Retinal pigment epithelial cell (primary cell): Measurements from ENCODE around the gene PLEKHA4.

Experiments used
- DNase-seq: peaks from one replicate; pipeline ENCODE4 v3.0.0-alpha.2; 2010; ENCODE audit warnings: low read depth
- H3K4me3 ChIP-seq: 2 replicates; pipeline ENCODE4 v1.5.1; 2011; ENCODE audit warnings: mild to moderate bottlenecking, low read length, control low read depth, moderate library complexity
- TF ChIP-seq, protein P1 (sequence below): conservative IDR thresholded peaks from 2 replicates; pipeline ENCODE4 v1.5.1; 2011; ENCODE audit warnings: low read depth, low read length, control low read depth, inconsistent platforms

PLEKHA4 gene

DNA sequence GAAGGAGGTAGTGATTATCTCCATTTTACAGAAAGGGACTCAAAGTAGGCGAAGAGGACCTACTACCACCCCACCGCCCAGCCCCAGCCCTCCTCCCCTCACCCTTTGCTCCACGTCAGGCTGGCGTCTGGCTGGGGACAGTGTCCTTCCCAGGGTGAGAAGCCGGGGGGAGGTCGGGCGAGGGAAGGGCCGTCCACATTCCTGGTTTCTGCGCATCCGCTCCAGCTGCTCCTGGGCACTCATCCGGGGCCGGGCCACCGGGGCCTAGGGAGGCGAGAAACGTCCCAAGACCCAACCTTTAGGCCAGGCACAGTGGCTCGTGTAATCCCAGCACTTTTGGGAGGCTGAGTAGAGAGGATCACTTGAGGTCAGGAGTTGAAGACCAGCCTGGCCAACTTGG, 27.4 kb downstream of the PLEKHA4 start:
- no peak overlapping the region for H3K4me3 ChIP-seq
- DNase-seq, result no peak
- TF ChIP-seq, protein P1, sequence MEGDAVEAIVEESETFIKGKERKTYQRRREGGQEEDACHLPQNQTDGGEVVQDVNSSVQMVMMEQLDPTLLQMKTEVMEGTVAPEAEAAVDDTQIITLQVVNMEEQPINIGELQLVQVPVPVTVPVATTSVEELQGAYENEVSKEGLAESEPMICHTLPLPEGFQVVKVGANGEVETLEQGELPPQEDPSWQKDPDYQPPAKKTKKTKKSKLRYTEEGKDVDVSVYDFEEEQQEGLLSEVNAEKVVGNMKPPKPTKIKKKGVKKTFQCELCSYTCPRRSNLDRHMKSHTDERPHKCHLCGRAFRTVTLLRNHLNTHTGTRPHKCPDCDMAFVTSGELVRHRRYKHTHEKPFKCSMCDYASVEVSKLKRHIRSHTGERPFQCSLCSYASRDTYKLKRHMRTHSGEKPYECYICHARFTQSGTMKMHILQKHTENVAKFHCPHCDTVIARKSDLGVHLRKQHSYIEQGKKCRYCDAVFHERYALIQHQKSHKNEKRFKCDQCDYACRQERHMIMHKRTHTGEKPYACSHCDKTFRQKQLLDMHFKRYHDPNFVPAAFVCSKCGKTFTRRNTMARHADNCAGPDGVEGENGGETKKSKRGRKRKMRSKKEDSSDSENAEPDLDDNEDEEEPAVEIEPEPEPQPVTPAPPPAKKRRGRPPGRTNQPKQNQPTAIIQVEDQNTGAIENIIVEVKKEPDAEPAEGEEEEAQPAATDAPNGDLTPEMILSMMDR, result no peak

DNA sequence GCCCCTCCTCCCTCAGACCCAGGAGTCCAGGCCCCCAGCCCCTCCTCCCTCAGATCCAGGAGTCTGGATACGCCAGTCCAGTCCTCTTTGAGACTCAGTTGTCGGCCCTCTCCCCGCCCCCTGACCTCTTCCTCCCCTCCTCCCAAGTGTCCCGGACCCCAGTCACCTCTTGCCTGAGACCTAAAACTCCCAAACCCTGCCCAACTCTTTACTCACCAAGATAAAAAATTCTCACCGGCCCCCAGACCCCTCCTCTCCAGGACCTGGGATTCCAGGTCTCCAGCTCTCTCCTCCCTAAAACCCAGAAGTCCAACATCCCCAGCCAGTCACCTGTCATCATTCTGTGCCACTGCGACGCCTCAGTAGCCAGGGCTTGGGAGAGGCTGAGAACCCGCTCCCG, 30.7 kb downstream of the PLEKHA4 start:
- DNase-seq, result no peak
- H3K4me3 ChIP-seq, result peak overlapping the region; percentile 79

DNA sequence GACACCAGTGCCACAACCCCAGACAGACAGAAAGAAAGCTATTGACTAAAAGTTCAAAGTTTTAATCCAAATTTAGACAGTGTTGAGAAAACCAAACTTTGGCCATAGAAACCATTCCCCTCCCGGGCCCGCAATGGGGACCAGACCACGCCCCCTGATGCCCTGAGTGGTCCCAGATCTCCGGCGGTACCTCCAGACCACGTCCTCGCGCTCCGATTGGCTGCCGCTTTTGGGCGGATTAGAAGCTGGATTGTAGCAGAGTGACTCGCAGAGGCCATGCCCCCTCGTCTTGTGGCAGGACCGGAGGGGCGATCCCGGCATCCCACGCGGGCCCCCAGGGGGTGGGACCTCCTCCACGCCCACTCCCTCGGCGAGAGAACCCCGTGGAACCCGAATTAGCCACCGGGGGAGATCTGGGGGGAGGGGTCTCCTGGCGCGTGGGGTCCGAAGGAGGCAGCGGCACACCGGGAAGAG, 31.3 kb downstream of the PLEKHA4 start:
- DNase-seq, result peak; percentile 67
- TF ChIP-seq, protein P1, result no peak
- peak overlapping the region; percentile 79 for H3K4me3 ChIP-seq

More for the DNA sequence above, 30.7 kb downstream of the PLEKHA4 start:
- TF ChIP-seq, protein P1, result no peak

DNA sequence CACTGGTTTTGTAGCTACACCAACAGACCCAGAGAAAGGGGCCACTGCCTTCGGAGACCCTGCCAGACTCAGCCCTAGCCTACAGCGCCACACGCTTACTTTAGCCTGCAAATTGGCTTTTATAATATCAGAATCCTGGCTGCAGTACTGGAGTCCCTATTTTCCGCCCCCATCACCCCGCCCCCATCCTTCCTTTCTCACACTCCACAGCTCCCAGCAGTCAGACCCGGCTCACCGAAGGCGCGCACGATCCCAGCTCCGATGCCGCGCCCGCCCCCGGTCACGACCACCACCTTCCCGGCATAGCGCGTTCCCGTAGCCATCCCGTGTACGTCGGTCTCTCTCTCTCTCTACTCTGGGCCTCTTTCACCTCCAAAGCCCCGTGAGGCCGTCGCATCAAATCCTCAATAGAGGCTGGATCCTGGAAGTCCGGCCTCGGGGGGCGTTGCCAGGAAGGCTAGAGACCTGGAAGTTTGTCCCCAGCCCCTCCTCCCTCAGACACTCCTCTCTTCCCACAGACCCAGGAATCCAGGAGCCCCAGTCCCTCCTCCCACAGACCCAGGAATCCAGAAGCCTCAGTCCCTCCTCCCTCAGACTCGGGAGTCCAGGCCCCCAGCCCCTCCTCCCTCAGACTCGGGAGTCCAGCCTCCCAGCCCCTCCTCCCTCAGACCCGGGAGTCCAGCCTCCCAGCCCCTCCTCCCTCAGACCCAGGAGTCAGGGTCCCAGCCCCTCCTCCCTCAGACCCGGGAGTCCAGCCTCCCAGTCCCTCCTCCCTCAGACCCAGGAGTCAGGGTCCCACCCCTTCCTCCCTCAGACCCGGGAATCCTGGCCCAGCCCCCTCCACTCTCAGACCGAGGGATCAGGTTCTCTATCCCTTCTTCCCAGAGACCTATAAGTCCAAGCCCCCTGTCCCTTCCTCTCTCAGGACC, 32.1 kb downstream of the PLEKHA4 start, which contains the start of gene HSD17B14:
HSD17B14 (minus strand) TSS at position 403 of the 929 bp plus-strand sequence; CDS start at position 323, 80 bp downstream.
- H3K4me3 ChIP-seq, result peak within 1 kb of the TSS; percentile 79
- no peak for DNase-seq
- TF ChIP-seq, protein P1, result no peak

DNA sequence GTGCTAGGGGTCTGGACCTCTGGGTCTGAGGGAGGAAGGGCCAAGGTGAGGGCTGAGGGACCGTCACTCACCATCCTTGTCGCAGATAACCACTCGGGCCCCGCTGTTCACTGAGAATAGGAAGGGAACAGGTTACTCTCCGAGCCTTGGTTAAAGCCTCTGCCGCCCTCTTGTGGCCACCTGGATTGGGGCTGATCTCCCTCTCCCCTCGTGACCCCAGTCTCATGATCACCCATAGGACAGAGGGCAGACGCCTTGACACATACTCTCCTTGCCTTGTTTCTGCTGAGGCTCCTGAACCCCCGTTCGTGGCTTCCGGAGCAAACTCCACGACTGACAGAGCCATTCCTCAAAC, 32.7 kb downstream of the PLEKHA4 start:
- H3K4me3 ChIP-seq, result peak overlapping the region; percentile 79
- TF ChIP-seq, protein P1, result peak; percentile 89
- peak; percentile 66 for DNase-seq

DNA sequence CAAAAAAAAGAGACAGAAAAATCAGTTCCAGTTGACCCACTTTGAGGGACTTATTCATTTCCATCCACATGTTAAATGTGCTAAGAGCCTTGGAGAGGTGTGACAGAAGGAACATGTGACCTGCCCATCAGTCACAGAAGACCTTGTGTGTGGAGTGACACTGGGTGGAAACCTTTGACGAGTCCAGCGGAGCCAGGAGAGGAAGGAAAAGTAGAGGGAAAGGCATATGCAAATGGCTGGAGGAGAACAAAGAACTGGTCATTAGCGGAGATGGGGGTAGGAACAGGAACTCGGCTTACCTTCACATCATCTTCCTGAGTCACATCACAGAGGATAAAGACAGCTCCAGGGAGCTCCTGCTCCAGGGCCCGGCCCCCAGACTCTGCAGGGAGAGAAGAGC, 34.4 kb downstream of the PLEKHA4 start:
- no peak overlapping the region for H3K4me3 ChIP-seq
- TF ChIP-seq, protein P1, result no peak
- no peak for DNase-seq

DNA sequence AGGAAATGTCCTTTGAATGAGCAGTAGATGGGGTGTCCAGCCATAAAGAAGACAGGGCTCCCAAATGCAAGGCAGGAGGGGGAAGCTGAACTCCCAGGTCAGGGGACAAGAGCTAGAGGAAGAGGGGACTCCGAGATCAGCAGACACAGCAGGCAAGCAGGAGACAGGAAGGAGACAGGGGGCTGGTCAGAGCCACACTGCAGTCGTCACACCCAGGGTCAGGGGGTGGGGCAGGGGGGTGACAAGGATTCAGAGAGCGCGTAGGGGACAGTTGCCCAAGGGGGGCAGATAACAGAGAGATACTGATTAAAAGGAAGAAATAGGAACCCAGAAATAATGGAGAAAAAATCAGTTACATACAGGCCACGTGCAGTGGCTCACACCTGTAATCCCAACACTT, 35.4 kb downstream of the PLEKHA4 start:
- no peak overlapping the region for H3K4me3 ChIP-seq
- TF ChIP-seq, protein P1, result no peak
- DNase-seq, result no peak
